GM19023 (cell line): ENCODE measurements around the gene LIMS2.

ENCODE experiments used
- ATAC-seq: cut with Tn5 transposase; IDR thresholded peaks from one replicate; pipeline ENCODE4 v1.9.1; 2021; ENCODE audit warnings: mild to moderate bottlenecking, moderate library complexity; ENCODE audit not compliant: unreplicated experiment

LIMS2 gene, protein sequence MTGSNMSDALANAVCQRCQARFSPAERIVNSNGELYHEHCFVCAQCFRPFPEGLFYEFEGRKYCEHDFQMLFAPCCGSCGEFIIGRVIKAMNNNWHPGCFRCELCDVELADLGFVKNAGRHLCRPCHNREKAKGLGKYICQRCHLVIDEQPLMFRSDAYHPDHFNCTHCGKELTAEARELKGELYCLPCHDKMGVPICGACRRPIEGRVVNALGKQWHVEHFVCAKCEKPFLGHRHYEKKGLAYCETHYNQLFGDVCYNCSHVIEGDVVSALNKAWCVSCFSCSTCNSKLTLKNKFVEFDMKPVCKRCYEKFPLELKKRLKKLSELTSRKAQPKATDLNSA

DNA sequence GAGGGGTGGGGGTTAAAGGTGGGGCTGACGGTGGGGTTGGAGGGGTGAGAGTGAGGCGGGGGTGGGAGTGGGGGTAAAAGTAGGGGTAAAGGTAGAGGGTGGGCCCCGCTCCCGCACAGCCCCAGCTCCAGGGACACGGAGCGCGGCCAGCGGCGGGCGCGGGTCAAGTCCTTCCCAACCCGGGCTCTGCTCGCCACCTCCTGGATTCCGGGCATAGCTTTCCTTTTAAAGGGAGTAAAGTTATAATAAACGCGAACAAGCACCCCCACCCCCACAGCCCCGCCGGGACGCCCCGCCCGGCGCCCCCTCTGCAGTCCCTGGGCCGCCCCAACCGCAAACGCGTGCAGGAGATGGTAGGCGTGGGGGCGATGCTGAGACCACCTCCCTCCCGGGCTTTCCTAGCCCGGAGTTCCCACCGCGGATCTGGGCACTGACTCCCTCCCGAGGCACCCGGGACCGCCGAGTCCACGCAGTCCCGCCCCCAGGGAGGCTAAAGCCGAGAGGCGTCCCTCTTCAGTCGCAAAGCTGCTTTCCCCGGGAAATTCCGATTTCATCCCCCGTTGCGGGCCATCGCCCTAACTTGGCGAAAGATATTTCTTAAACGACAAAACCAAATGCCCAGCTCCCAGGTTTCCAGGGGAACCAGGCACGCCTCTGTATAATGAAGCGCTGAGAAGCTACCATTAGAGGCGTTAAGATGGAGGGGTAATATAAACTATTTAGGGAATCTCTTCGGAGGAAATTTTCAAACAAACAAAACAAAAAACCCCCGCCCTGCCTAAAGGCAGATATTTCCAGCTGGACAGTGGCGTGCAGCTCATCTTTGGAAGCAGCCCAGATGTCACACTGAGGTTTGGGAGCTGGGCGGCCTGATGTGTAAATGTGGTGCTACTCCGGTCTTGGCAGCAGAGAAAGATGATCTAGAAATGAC lies at the start of gene LIMS2:
LIMS2 (minus strand) TSS at position 200 of the 931 bp plus-strand sequence. CDS start 506 bp downstream, outside the sequence.
- ATAC-seq: no peak

DNA sequence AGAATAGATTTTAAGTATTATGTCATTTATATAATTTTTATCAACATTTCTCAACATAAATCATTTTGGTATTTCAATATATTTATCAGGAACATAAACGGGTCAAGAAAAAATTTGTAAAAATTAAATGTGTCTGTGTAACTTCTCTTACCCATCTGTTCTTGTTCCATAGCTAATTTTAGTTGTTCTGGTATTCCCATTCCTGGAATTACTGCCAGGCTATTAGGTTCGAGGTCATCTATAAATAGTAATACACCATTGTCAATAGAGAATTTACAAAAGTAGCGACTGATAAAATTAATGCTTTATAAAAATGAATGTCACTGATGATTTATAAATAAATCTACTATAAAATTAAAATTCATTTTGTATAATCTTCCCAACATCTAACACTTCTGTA lies 47.5 kb upstream of the LIMS2 start:
- ATAC-seq: no peak

- no peak for ATAC-seq
Measured at GRCh38 chr2:127721978-127722355, 46.6 kb upstream of the LIMS2 start.

GRCh38 chr2:127721311-127721977 lies 46.1 kb upstream of the LIMS2 start:
- no peak for ATAC-seq

DNA sequence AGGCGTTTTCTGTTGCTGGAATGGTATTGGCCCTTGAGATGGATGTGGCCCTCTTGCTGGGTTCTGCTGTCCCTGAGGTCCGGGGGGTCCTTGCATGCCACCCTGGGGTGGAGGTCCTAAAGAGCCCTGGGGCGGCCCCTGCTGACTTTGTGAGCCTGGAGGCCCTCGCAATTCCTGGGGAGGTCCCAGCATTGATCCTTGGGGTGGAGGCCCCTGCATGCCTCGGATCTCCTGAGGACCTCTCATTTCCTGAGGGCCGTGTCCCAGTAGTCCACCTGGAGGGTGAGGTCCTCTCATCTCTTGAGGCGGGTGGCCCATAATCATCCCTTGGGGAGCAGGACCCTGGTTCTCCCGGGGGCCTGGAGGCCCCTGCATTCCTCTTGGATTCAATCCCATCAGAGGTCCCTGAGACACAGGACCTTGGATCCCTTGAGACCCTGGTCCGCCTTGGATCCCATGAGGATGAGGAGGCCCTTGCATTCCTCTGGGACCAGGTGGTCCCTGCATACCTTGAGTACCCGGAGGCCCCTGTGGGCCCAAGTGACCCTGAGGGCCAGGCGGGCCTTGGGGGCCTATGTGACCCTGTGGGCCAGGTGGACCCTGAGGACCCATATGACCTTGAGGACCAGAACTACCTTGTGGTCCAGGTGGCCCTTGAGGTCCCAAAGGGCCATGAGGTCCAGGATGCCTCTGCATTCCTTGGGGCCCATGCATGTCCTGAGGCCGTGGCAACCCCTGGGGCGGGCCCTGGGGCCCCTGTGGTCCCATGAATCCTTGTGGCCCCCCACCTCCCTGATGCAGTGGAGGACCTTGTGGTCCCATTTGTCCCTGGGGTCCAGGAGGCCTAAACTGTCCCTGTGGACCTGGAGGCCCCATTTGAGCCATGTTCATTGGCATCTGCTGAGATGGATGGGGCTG lies 44.2 kb upstream of the LIMS2 start:
- ATAC-seq: no peak

DNA sequence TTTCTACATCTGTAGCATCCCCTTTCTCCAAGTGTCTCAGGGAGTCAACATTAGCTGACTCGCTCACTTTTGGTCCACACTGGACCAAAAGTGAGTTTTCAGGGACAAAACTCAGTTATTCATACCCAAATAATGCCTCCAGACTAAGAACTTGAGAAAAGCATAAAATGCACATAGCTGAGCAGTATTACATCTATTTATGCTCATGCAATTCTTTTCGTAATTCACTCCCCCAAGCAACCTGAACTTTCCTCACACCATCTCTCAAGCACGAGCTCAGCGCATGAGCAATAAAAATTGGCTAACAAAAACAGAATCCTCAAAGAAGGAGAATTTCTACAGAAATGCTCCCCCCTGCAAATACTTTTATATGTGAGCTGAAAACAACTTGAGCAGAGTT lies 42.9 kb upstream of the LIMS2 start:
- no peak for ATAC-seq

DNA sequence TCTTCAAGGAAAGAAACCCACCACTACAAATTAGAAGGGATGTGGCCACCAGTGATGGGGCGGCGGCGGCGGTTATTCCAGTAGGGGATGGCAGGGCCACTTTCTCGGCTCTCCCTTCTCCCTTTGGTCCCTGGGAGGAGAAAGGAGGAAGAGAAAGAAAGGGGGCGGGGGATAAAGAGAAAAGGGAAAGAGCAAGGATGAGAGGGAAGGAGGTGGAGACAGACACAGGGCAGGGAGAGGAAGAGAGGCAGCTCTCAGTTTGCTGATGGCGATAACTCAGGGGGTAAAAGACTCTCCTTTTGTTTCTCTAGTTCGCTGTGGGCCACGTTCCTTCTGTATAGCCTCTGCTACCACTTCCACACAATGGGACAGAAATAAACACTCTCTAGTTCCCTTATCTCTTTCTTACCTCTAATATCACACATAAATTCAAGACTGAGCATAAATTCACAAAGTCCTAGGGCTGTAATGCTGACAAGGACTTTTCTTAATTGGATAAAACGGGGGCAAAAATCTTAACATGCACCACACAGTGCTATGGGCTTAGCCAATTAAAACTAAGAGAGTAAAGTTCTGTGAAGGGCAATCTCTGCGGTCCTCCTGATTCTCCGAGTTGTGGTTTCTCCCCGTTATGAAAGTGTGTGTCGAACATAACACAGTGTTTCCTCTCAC lies 40.6 kb upstream of the LIMS2 start:
- ATAC-seq: no peak

- no peak for ATAC-seq
Measured at GRCh38 chr2:127713562-127713961, 38.2 kb upstream of the LIMS2 start.

- ATAC-seq: no peak
Measured at GRCh38 chr2:127712999-127713398, 37.7 kb upstream of the LIMS2 start.

- ATAC-seq: no peak
Measured at GRCh38 chr2:127709336-127709735, 34.0 kb upstream of the LIMS2 start.

GRCh38 chr2:127707890-127708648 lies 32.7 kb upstream of the LIMS2 start:
- no peak for ATAC-seq

DNA sequence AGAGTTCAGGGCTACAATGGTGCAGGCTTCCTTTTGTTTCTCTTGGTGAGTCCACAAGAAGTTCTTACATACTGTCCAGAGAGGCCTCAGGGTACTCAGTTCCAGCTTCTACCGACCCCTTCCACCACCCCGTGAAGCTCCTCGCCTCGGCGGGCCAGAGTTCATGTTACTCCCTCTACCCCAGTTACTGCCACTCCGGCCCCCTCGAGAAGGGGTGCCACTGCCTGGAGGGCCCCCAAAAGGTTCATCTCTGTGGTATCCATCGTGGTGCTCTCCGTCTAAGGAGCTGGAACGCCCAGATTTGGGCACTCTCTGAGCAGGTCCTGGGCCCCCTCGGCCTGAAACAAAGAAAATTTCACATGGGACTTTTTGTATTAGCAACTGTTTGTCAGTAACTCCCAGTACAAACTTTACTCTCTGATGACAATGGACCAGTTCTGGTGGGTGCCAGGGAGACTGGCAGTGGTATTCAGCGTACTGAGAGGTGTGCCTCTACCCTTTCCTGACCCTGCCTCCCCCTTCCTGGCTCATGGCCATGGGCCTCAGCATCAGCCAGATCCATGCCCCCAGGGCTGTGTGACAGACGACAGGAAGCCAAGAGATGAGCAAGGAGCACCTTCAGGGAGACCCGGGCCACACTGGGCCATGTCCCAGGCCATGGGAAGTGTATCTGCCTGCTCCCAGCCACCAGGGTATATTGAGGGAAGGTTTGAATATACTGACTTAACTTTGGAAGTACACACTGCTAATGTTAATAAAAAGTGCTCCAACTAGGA lies 31.1 kb upstream of the LIMS2 start:
- ATAC-seq: no peak

GRCh38 chr2:127705391-127706065 lies 30.2 kb upstream of the LIMS2 start:
- no peak for ATAC-seq

- no peak for ATAC-seq
Measured at GRCh38 chr2:127704641-127705390, 29.5 kb upstream of the LIMS2 start.

GRCh38 chr2:127703282-127703681 lies 28.0 kb upstream of the LIMS2 start:
- ATAC-seq: no peak

DNA sequence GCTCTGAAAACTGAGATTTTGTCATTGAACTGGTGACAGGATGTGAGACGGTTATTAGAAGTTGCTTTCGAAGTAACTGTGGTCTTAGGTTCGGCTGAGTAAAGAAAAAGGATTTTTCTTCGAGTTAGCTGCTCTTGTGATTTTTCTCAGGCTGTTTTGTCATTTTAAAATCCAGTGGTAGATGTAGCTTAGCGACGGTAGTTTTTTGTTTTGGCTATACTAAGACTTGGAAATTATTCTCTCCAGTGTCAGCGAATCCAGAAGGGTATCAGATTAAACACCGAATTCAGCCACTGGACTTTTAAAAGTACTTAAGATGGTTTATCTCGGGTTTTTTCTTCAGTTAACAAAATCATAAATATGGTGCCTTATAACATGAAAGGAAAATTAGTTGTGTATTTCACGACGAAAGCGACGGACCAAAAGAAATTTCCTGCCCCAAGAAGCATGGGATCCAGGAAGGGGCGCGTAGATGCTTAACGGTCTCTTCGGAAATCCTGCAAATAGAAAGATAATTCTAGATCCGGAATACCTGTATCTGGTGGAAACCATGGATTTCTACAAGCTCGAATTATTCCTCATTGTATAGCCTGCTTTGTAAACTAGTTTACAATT lies 27.2 kb upstream of the LIMS2 start:
- ATAC-seq: no peak
